Sigmoid colon (tissue), 7 donors: ENCODE results near the gene KMT2D. TPM values are rescaled to one million over a fixed set of nuclear protein-coding genes. Genes with fewer than 3 reads are reported as not detected.

Experiments used
- DNase-seq: peaks from one replicate; pipeline ENCODE4 v3.0.0-alpha.2; 2019
- H3K27ac ChIP-seq, 4 donors: fragments of 200-600 bp; sonication (generic); one replicate each; pipeline ENCODE4 v1.5.1; 2016 to 2019; ENCODE audit warnings: mild to moderate bottlenecking in 1 of 4
- H3K27me3 ChIP-seq, 3 donors: fragments of 200-600 bp; sonication (generic); one replicate each; pipeline ENCODE4 v1.5.1; 2019; ENCODE audit warnings: mild to moderate bottlenecking in 1 of 3
- H3K36me3 ChIP-seq, 4 donors: fragments of 200-600 bp; sonication (generic); one replicate each; pipeline ENCODE4 v1.5.1; 2016 to 2019
- H3K4me1 ChIP-seq, 4 donors: fragments of 200-600 bp; sonication (generic); one replicate each; pipeline ENCODE4 v1.5.1; 2017 to 2019
- H3K4me3 ChIP-seq, 4 donors: fragments of 200-600 bp; sonication (generic); one replicate each; pipeline ENCODE4 v1.5.1; 2017 to 2019; ENCODE audit warnings: mild to moderate bottlenecking in 2 of 4, moderate library complexity in 1 of 4
- H3K9me3 ChIP-seq, 4 donors: fragments of 200-600 bp in 3 of 4; sonication (generic) in 3 of 4; one replicate each; pipeline versions ENCODE4 v1.5.1 to v1.6.1; 2013 to 2019
- EP300 ChIP-seq, 4 donors: sonication (generic); formaldehyde crosslinking; IDR thresholded peaks; one replicate each; pipeline ENCODE4 v1.6.1; 2017; ENCODE audit warnings: antibody characterized with exemption in 4 of 4
- POLR2A ChIP-seq, 2 donors: fragments of 450-650 bp; IDR thresholded peaks; one replicate each; pipeline ENCODE4 v1.6.1; 2016; ENCODE audit warnings: antibody characterized with exemption in 2 of 2, mild to moderate bottlenecking in 2 of 2, moderate library complexity in 2 of 2
- POLR2AphosphoS5 ChIP-seq, 4 donors: sonication (generic); formaldehyde crosslinking; IDR thresholded peaks; one replicate each; pipeline ENCODE4 v1.6.1; 2017; ENCODE audit warnings: antibody characterized with exemption in 4 of 4
- WGBS, 2 donors: extraction: QIAGEN DNeasy Blood & Tissue Kit; methylation state at CpG; one replicate each; pipeline ENCODE4 v1.1.7; 2013; 5-methylcytosine and 5-hydroxymethylcytosine counted together
- intact Hi-C: fragments of 100-400 bp; cut with DNase I; formaldehyde crosslinking; loops from one replicate; pipeline ENCODE4 v1.15.1; 2023
- polyA plus RNA-seq, 3 donors: library from polyadenylated mRNA; stranded (reverse); fragments of 200-250 nt; gene quantifications; one replicate each; pipeline ENCODE4 v1.2.3, GENCODE V29; 2013
- total RNA-seq, 4 donors: library from RNA; depleted of rRNA; stranded (reverse); fragments of >200 nt; gene quantifications; one replicate each; pipeline ENCODE4 v1.1.0, GENCODE V29; 2016
- TF ChIP-seq, protein P1 (sequence below), 4 experiments: fragments of 450-650 bp in 3 of 4; fragments of 200-600 bp in 1 of 4; IDR thresholded peaks; one replicate each; pipeline ENCODE4 v1.5.1; 2016 to 2019; ENCODE audit warnings: antibody characterized with exemption in 4 of 4, mild to moderate bottlenecking in 3 of 4, moderate library complexity in 2 of 4
- donor health status: healthy with polysubstance abuse.
- donor health status: Bipolar disorder and iron deficiency.
- donor health status: healthy.

Gene KMT2D
- total and polyA plus RNA-seq, 7 donors, result 1.8 to 61.8 (median 23.7) TPM

GRCh38 chr12:49049566-49050224 is 10.9 kb downstream of the KMT2D start:
- H3K36me3 ChIP-seq, result peaks cover 70 to 100% (median 96%) of the 10 kb centered on the region in 4 donors
- H3K9me3 ChIP-seq, result no peaks in the 10 kb centered on the region
- H3K4me3 ChIP-seq, result no peak overlapping the region
- H3K27ac ChIP-seq, result no peak overlapping the region
- no peak for DNase-seq
- no peak for TF ChIP-seq POLR2A (IDR thresholded peaks at IDR 0.05)
- 90 to 92% methylated on average over 20 of the region's 20 CpGs for WGBS, 2 donors
- peaks cover 0 to 11% (median 3%) of the 10 kb centered on the region in 4 donors for H3K4me1 ChIP-seq
- intact Hi-C loops, result no loop called here
- H3K27me3 ChIP-seq, result no peaks in the 10 kb centered on the region

DNA sequence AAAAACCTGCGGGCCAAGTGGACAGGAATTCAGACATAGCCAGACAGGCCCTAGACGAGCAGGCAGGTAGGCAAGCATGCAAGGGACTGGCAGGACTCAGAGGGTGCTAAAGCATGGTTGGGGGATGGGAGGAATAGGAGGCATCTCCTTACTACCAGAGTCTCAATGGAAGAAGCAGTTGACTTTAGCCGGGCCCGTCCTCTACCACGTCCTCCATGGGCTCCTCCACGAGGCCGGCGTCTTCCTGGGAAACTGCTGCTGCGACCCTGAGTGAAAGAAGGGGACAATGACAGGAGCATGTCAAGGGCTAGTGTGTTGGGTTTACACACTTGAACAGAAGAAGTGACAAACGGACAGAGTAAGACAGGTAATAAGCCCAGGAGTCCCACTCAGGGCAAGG is 11.6 kb downstream of the KMT2D start:
- H3K4me3 ChIP-seq, result no peak overlapping the region
- no peak for DNase-seq
- no peaks in the 10 kb centered on the region for H3K9me3 ChIP-seq
- no peaks in the 10 kb centered on the region for H3K27me3 ChIP-seq
- peaks cover 0 to 8% (median 2%) of the 10 kb centered on the region in 4 donors for H3K4me1 ChIP-seq
- TF ChIP-seq EP300 (IDR thresholded peaks at IDR 0.05) (no peak), POLR2AphosphoS5 (IDR thresholded peaks at IDR 0.05) (no peak), POLR2A (IDR thresholded peaks at IDR 0.05) (no peak)
- TF ChIP-seq, protein P1, sequence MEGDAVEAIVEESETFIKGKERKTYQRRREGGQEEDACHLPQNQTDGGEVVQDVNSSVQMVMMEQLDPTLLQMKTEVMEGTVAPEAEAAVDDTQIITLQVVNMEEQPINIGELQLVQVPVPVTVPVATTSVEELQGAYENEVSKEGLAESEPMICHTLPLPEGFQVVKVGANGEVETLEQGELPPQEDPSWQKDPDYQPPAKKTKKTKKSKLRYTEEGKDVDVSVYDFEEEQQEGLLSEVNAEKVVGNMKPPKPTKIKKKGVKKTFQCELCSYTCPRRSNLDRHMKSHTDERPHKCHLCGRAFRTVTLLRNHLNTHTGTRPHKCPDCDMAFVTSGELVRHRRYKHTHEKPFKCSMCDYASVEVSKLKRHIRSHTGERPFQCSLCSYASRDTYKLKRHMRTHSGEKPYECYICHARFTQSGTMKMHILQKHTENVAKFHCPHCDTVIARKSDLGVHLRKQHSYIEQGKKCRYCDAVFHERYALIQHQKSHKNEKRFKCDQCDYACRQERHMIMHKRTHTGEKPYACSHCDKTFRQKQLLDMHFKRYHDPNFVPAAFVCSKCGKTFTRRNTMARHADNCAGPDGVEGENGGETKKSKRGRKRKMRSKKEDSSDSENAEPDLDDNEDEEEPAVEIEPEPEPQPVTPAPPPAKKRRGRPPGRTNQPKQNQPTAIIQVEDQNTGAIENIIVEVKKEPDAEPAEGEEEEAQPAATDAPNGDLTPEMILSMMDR (IDR thresholded peaks at IDR 0.05), result no peak
- 94% methylated on average over 10 of the region's 10 CpGs for WGBS, 2 donors
- no peak overlapping the region for H3K27ac ChIP-seq
- intact Hi-C loops, result no loop called here
- peaks cover 78 to 100% (median 97%) of the 10 kb centered on the region in 4 donors for H3K36me3 ChIP-seq

- no peak overlapping the region for H3K4me3 ChIP-seq
- no peak overlapping the region for H3K27ac ChIP-seq
- H3K27me3 ChIP-seq, result no peaks in the 10 kb centered on the region
- WGBS, 2 donors, result 96 to 97% methylated on average over 12 of the region's 12 CpGs
- H3K4me1 ChIP-seq, result peaks cover 0 to 8% (median 2%) of the 10 kb centered on the region in 4 donors
- DNase-seq, result peak; percentile 56
- H3K9me3 ChIP-seq, result no peaks in the 10 kb centered on the region
- TF ChIP-seq POLR2A (IDR thresholded peaks at IDR 0.05) (no peak), POLR2AphosphoS5 (IDR thresholded peaks at IDR 0.05) (no peak)
- TF ChIP-seq, protein P1 (IDR thresholded peaks at IDR 0.05), result no peak
- H3K36me3 ChIP-seq, result peaks cover 89 to 100% (median 95%) of the 10 kb centered on the region in 4 donors
- intact Hi-C loops, result no loop called here
Observed at GRCh38 chr12:49046129-49046895, 14.3 kb downstream of the KMT2D start.

DNA sequence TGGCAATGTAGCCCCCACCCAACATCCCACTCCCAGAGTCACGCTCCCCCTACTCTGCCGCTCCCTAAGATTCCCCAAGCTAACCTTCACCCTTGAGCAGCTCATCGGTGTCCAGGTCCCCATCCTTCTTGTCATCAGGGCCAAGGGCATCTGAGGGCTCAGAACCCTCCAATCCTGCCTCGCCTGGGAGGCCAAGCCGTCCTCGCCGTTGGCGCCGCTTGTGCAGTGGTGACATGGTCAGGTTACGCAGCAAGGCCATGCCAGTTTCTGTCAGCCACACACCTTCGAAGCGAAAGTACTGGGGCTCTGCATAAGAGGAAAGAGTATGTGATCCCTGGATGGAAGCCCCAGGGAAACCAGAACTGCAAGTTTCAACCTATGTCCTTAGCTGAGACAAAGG is 15.9 kb downstream of the KMT2D start:
- no peak overlapping the region for H3K27ac ChIP-seq
- intact Hi-C loops, result no loop called here
- H3K9me3 ChIP-seq, result no peaks in the 10 kb centered on the region
- TF ChIP-seq POLR2A (IDR thresholded peaks at IDR 0.05) (no peak), POLR2AphosphoS5 (IDR thresholded peaks at IDR 0.05) (no peak), EP300 (IDR thresholded peaks at IDR 0.05) (no peak)
- TF ChIP-seq, protein P1 (IDR thresholded peaks at IDR 0.05), result no peak
- H3K4me3 ChIP-seq, result no peak overlapping the region
- no peak for DNase-seq
- peaks cover 90 to 100% (median 94%) of the 10 kb centered on the region in 4 donors for H3K36me3 ChIP-seq
- WGBS, 2 donors, result 96 to 98% methylated on average over 12 of the region's 12 CpGs
- peaks cover 0 to 1% (median under 1%) of the 10 kb centered on the region in 4 donors for H3K4me1 ChIP-seq
- H3K27me3 ChIP-seq, result no peaks in the 10 kb centered on the region

- 54 to 61% methylated on average over 11 of the region's 11 CpGs for WGBS, 2 donors
- Histone ChIP-seq H3K9me3 (no peaks in the 10 kb centered on the region), H3K4me3 (no peak overlapping the region), H3K4me1 (no peaks in the 10 kb centered on the region), H3K27ac (no peak overlapping the region), H3K27me3 (no peaks in the 10 kb centered on the region), H3K36me3 (peaks cover 90 to 100% (median 95%) of the 10 kb centered on the region in 4 donors)
- TF ChIP-seq POLR2AphosphoS5 (IDR thresholded peaks at IDR 0.05), result no peak
- TF ChIP-seq, protein P1 (IDR thresholded peaks at IDR 0.05), result peak; percentile 39 to 63 (median 48)
- intact Hi-C loops, result no loop called here
- DNase-seq, result peak; percentile 80
Observed at GRCh38 chr12:49043856-49044258, 16.7 kb downstream of the KMT2D start.
